ENCODE measurements around the gene CDC14B.

DNA sequence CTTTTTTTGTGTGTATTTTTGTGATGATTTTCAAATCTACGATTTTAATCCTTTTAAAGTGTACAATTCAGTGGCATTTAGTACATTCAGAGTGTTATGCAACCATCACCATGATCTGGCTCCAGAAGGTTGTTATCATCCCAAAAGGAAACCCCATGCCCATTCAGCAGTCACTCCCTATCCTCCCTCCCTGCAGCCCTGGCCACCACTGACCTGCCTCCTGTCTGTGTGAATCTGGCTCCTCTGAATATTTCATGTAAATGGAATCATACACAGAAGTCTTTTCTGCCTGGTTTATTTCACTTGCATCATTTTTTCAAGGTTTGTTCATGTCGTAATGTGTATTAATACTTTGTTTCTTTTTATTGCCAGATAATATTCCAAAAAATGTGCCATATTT lies 137.2 kb downstream of the CDC14B start:
- TF ChIP-seq, protein P1, sequence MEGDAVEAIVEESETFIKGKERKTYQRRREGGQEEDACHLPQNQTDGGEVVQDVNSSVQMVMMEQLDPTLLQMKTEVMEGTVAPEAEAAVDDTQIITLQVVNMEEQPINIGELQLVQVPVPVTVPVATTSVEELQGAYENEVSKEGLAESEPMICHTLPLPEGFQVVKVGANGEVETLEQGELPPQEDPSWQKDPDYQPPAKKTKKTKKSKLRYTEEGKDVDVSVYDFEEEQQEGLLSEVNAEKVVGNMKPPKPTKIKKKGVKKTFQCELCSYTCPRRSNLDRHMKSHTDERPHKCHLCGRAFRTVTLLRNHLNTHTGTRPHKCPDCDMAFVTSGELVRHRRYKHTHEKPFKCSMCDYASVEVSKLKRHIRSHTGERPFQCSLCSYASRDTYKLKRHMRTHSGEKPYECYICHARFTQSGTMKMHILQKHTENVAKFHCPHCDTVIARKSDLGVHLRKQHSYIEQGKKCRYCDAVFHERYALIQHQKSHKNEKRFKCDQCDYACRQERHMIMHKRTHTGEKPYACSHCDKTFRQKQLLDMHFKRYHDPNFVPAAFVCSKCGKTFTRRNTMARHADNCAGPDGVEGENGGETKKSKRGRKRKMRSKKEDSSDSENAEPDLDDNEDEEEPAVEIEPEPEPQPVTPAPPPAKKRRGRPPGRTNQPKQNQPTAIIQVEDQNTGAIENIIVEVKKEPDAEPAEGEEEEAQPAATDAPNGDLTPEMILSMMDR (conservative IDR thresholded peaks at IDR 0.05; ENCODE audit: low read length): no peak
- no peak for TF ChIP-seq EZH2phosphoT487 (IDR thresholded peaks at IDR 0.05; ENCODE audit: borderline replicate concordance)

Data from Loucy (cell line).